HepG2 (cell line): ENCODE results near the gene AFAP1.

Source experiments
- TF ChIP-seq, protein P1 (sequence below), 2 experiments: IDR thresholded peaks; 2 replicates each; pipeline ENCODE4 v1.6.1; 2011 to 2012; ENCODE audit warnings: low read length in 2 of 2, borderline replicate concordance in 1 of 2, low read depth in 1 of 2, mild to moderate bottlenecking in 1 of 2, moderate library complexity in 1 of 2
- TF ChIP-seq, protein P2 (sequence below): sonication (generic); formaldehyde crosslinking; IDR thresholded peaks from 2 replicates; pipeline ENCODE4 v1.4.0; 2020; ENCODE audit warnings: missing genetic modification reagents

DNA sequence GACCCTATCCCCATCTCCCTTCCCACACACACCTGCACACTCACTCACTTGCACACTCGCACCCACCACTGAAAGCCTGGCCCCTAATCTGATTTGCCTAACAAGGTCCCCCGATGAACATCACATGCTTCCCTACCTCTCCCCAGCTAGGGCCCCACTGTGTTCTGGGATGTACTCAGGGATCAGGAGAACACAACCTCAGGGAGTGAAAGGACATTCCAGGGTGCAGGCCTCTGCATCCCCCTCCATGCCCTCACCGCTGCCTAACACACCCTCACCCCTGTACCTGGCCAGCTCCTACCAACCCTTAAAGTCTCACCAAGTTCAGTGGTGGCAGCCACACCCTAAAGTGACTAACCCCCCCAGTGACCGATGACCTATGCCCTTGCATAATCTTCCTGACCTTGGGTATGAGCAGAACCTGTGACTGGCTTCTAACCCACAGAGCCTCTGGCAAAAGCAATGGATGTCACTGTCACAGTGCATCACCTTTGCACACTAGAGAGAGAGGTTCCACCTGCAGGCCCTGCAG is 2.4 kb upstream of the AFAP1 start:
- TF ChIP-seq, protein P1, sequence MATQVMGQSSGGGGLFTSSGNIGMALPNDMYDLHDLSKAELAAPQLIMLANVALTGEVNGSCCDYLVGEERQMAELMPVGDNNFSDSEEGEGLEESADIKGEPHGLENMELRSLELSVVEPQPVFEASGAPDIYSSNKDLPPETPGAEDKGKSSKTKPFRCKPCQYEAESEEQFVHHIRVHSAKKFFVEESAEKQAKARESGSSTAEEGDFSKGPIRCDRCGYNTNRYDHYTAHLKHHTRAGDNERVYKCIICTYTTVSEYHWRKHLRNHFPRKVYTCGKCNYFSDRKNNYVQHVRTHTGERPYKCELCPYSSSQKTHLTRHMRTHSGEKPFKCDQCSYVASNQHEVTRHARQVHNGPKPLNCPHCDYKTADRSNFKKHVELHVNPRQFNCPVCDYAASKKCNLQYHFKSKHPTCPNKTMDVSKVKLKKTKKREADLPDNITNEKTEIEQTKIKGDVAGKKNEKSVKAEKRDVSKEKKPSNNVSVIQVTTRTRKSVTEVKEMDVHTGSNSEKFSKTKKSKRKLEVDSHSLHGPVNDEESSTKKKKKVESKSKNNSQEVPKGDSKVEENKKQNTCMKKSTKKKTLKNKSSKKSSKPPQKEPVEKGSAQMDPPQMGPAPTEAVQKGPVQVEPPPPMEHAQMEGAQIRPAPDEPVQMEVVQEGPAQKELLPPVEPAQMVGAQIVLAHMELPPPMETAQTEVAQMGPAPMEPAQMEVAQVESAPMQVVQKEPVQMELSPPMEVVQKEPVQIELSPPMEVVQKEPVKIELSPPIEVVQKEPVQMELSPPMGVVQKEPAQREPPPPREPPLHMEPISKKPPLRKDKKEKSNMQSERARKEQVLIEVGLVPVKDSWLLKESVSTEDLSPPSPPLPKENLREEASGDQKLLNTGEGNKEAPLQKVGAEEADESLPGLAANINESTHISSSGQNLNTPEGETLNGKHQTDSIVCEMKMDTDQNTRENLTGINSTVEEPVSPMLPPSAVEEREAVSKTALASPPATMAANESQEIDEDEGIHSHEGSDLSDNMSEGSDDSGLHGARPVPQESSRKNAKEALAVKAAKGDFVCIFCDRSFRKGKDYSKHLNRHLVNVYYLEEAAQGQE (IDR thresholded peaks at IDR 0.05; ENCODE audit: borderline replicate concordance in 1 of 2, low read depth in 1 of 2, low read length in 2 of 2) = no peak
- TF ChIP-seq, protein P2, sequence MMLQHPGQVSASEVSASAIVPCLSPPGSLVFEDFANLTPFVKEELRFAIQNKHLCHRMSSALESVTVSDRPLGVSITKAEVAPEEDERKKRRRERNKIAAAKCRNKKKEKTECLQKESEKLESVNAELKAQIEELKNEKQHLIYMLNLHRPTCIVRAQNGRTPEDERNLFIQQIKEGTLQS (CRISPR knock-in tag) = no peak
